ENCODE results near the gene NRG2.

DNA sequence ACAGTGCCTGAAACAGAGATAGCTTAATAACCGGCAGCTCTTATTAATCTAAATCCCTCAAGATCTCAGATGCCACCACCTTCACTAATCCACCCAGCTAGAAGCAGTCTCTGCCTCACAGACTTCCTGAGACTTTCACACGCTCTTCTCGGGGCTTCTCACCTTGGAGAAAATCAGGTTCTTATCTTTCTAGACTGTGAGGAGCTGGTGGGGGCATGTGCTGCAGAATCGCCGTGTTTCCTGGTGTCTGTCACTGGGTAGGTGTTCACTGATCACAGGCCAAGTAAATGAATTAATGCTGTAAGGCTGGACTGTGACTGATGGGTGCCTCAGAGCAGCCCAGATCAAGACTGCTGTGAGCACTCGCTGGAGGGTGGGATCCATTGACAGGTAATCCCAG lies 145.8 kb downstream of the NRG2 start:
- no peak for TF ChIP-seq CTCF (IDR thresholded peaks at IDR 0.05; ENCODE audit: insufficient read depth, low read length, poor library complexity, severe bottlenecking)
- TF ChIP-seq EZH2phosphoT487 (conservative IDR thresholded peaks at IDR 0.05; ENCODE audit: low read length), result no peak
